CD4-positive, CD25-positive, alpha-beta regulatory T cell (primary cell): ENCODE measurements around the gene CFAP99. TPM values are rescaled to one million over a fixed set of nuclear protein-coding genes. Genes with fewer than 3 reads are reported as not detected.
"Not testable (repeated sequence)": the region's sequence is repeated elsewhere in the genome, so short reads cannot be mapped to it uniquely, and the experiment has no call there.

Experiments
- ATAC-seq, 2 donors: fragments of 150-1000 bp; cut with Tn5 transposase; one replicate each; pipeline ENCODE4 v1.10.0; 2021; ENCODE audit warnings: low read depth in 2 of 2, moderate number of reproducible peaks in 2 of 2, moderate library complexity in 1 of 2
- DNase-seq, 3 donors: peaks; one replicate each; pipeline versions ENCODE4 v3.0.0 to v3.0.0-alpha.2; 2012 to 2022; ENCODE audit warnings: mixed read lengths in 1 of 3
- H3K27ac ChIP-seq: one replicate; pipeline ENCODE4 v1.7.0; 2013; ENCODE audit warnings: mild to moderate bottlenecking, low read length; ENCODE audit not compliant: insufficient read depth, poor library complexity, severe bottlenecking
- H3K27me3 ChIP-seq: one replicate; pipeline ENCODE4 v1.7.0; 2013; ENCODE audit warnings: low read length; ENCODE audit not compliant: control insufficient read depth, insufficient read depth
- H3K36me3 ChIP-seq: one replicate; pipeline ENCODE4 v1.7.0; 2013; ENCODE audit warnings: mild to moderate bottlenecking, low read length, moderate library complexity; ENCODE audit not compliant: control insufficient read depth, insufficient read depth
- H3K4me1 ChIP-seq: 2 replicates; pipeline ENCODE4 v1.7.0; 2013; ENCODE audit warnings: mild to moderate bottlenecking, low read length; ENCODE audit not compliant: insufficient read depth, control insufficient read depth, poor library complexity, severe bottlenecking
- H3K4me3 ChIP-seq: one replicate; pipeline ENCODE4 v1.7.0; 2013; ENCODE audit warnings: low read depth, mild to moderate bottlenecking, low read length, moderate library complexity
- H3K9me3 ChIP-seq, 2 experiments: 1 replicate in 1 of 2; 2 replicates in 1 of 2; pipeline ENCODE4 v1.7.0; 2013; ENCODE audit warnings: low read length in 2 of 2, mild to moderate bottlenecking in 1 of 2, moderate library complexity in 1 of 2; ENCODE audit not compliant: control insufficient read depth in 2 of 2
- H3K27ac Mint-ChIP-seq, 3 donors: one replicate each; pipeline ENCODE4 v1.8.0; 2020 to 2022; ENCODE audit warnings: mild to moderate bottlenecking in 3 of 3, mixed read lengths in 3 of 3, moderate library complexity in 2 of 3
- H3K27me3 Mint-ChIP-seq: one replicate; pipeline ENCODE4 v1.8.0; 2022; ENCODE audit warnings: mild to moderate bottlenecking, mixed read lengths
- H3K36me3 Mint-ChIP-seq: one replicate; pipeline ENCODE4 v1.8.0; 2020; ENCODE audit warnings: mixed read lengths
- H3K4me1 Mint-ChIP-seq, 4 donors: one replicate each; pipeline ENCODE4 v1.8.0; 2020 to 2022; ENCODE audit warnings: mixed read lengths in 4 of 4, mild to moderate bottlenecking in 1 of 4
- H3K4me3 Mint-ChIP-seq, 4 donors: one replicate each; pipeline ENCODE4 v1.8.0; 2020 to 2022; ENCODE audit warnings: mild to moderate bottlenecking in 4 of 4, mixed read lengths in 4 of 4, moderate library complexity in 3 of 4
- H3K9me3 Mint-ChIP-seq, 7 donors: one replicate each; pipeline ENCODE4 v1.8.0; 2020 to 2022; ENCODE audit warnings: mixed read lengths in 7 of 7, mild to moderate bottlenecking in 3 of 7, moderate library complexity in 2 of 7
- polyA plus RNA-seq, 4 donors: library from polyadenylated mRNA; unstranded; fragments of 300-500 nt; fragmentation: Illumina TruSeq; gene quantifications; one replicate each; pipeline ENCODE4 v1.2.3, GENCODE V29; 2021
- total RNA-seq: library from RNA; stranded (reverse); gene quantifications from one replicate; pipeline ENCODE4 v1.2.3, GENCODE V29; 2022

CFAP99 gene
- total and polyA plus RNA-seq, 5 donors from 2014 or later, result 0.20 TPM; not detected in 4

- H3K4me3 Mint-ChIP-seq, result no peak overlapping the region
- H3K27me3 Mint-ChIP-seq, result no peaks in the 10 kb centered on the region
These were observed 40.4 kb upstream of the CFAP99 start for GRCh38 chr4:2378401-2378800.

GRCh38 chr4:2378898-2379297 is 39.9 kb upstream of the CFAP99 start:
- Mint-ChIP-seq H3K9me3 (peaks cover 0 to 4% (median 0%) of the 10 kb centered on the region in 7 donors), H3K4me3 (no peak overlapping the region), H3K36me3 (peaks cover 18% of the 10 kb centered on the region), H3K27me3 (no peaks in the 10 kb centered on the region), H3K4me1 (peaks cover 3 to 13% (median 7%) of the 10 kb centered on the region in 4 donors), H3K27ac (no peak overlapping the region)
- Histone ChIP-seq H3K4me3 (no peak overlapping the region), H3K27me3 (no peaks in the 10 kb centered on the region), H3K27ac (no peak overlapping the region), H3K9me3 (no peaks in the 10 kb centered on the region), H3K4me1 (no peaks in the 10 kb centered on the region), H3K36me3 (peaks cover under 1% of the 10 kb centered on the region)
- ATAC-seq (no peak), DNase-seq (no peak)

More at GRCh38 chr4:2378401-2378800, 40.4 kb upstream of the CFAP99 start:
- Histone ChIP-seq H3K9me3 (no peaks in the 10 kb centered on the region), H3K4me3 (no peak overlapping the region), H3K4me1 (no peaks in the 10 kb centered on the region), H3K27me3 (no peaks in the 10 kb centered on the region), H3K36me3 (peaks cover 3% of the 10 kb centered on the region), H3K27ac (no peak overlapping the region)
- no peak for ATAC-seq
- Mint-ChIP-seq H3K4me1 (peaks cover 3 to 13% (median 7%) of the 10 kb centered on the region in 4 donors), H3K36me3 (peaks cover 15% of the 10 kb centered on the region), H3K27ac (peak overlapping the region in 1 of 3 donors; percentile 81), H3K9me3 (peaks cover 0 to 4% (median 0%) of the 10 kb centered on the region in 7 donors)
- no peak for DNase-seq

- H3K36me3 ChIP-seq, H3K9me3 Mint-ChIP-seq, H3K4me3 Mint-ChIP-seq, H3K27me3 Mint-ChIP-seq, H3K27me3 ChIP-seq, H3K27ac ChIP-seq, H3K4me3 ChIP-seq, ATAC-seq, H3K4me1 ChIP-seq, DNase-seq, H3K9me3 ChIP-seq: not testable (repeated sequence)
- Mint-ChIP-seq H3K4me1 (peaks cover 3 to 13% (median 7%) of the 10 kb centered on the region in 4 donors), H3K36me3 (peaks cover 13% of the 10 kb centered on the region), H3K27ac (peak overlapping the region in 1 of 3 donors; percentile 17)
These were observed 38.2 kb upstream of the CFAP99 start for GRCh38 chr4:2380589-2380988.

GRCh38 chr4:2382769-2383202 is 36.0 kb upstream of the CFAP99 start:
- not testable (repeated sequence) for H3K27me3 Mint-ChIP-seq, H3K27me3 ChIP-seq, H3K4me3 Mint-ChIP-seq, ATAC-seq, H3K4me3 ChIP-seq, H3K4me1 ChIP-seq, H3K27ac ChIP-seq, DNase-seq, H3K9me3 ChIP-seq, H3K36me3 ChIP-seq, H3K9me3 Mint-ChIP-seq
- Mint-ChIP-seq H3K36me3 (peaks cover 13% of the 10 kb centered on the region), H3K27ac (peak overlapping the region in 1 of 3 donors; percentile 2), H3K4me1 (peaks cover 3 to 17% (median 6%) of the 10 kb centered on the region in 4 donors)

GRCh38 chr4:2383220-2383631 is 35.5 kb upstream of the CFAP99 start:
- H3K4me3 ChIP-seq, H3K4me3 Mint-ChIP-seq, H3K27ac ChIP-seq, H3K9me3 ChIP-seq, H3K27me3 ChIP-seq, H3K36me3 ChIP-seq, H3K27me3 Mint-ChIP-seq, ATAC-seq, H3K4me1 ChIP-seq, DNase-seq, H3K9me3 Mint-ChIP-seq: not testable (repeated sequence)
- Mint-ChIP-seq H3K27ac (peak overlapping the region in 2 of 3 donors; percentile 69 to 74), H3K36me3 (peaks cover 13% of the 10 kb centered on the region), H3K4me1 (peaks cover 3 to 17% (median 7%) of the 10 kb centered on the region in 4 donors)

- no peak overlapping the region for H3K4me3 Mint-ChIP-seq
- peaks cover 2 to 18% (median 9%) of the 10 kb centered on the region in 4 donors for H3K4me1 Mint-ChIP-seq
- DNase-seq (no peak), ATAC-seq (no peak)
- Histone ChIP-seq H3K27ac (no peak overlapping the region), H3K4me3 (no peak overlapping the region), H3K9me3 (no peaks in the 10 kb centered on the region), H3K27me3 (no peaks in the 10 kb centered on the region), H3K4me1 (peaks cover 2% of the 10 kb centered on the region), H3K36me3 (no peaks in the 10 kb centered on the region)
- H3K9me3 Mint-ChIP-seq, result peaks cover 0 to 4% (median 0%) of the 10 kb centered on the region in 7 donors
- H3K36me3 Mint-ChIP-seq, result peaks cover 13% of the 10 kb centered on the region
- H3K27ac Mint-ChIP-seq, result peak overlapping the region in 2 of 3 donors; percentile 69 to 74
- H3K27me3 Mint-ChIP-seq, result no peaks in the 10 kb centered on the region
These were observed 35.0 kb upstream of the CFAP99 start for GRCh38 chr4:2383760-2384159.

- no peak for ATAC-seq
- H3K36me3 ChIP-seq, result no peaks in the 10 kb centered on the region
- Mint-ChIP-seq H3K27me3 (no peaks in the 10 kb centered on the region), H3K27ac (peak overlapping the region in 2 of 3 donors; percentile 23 to 83), H3K9me3 (peaks cover 0 to 4% (median 0%) of the 10 kb centered on the region in 7 donors), H3K4me1 (peaks cover 3 to 21% (median 13%) of the 10 kb centered on the region in 4 donors), H3K4me3 (no peak overlapping the region), H3K36me3 (peaks cover 13% of the 10 kb centered on the region)
- no peak overlapping the region for H3K27ac ChIP-seq
- H3K4me3 ChIP-seq, result no peak overlapping the region
- no peaks in the 10 kb centered on the region for H3K27me3 ChIP-seq
- DNase-seq, result no peak
- peaks cover 7% of the 10 kb centered on the region for H3K4me1 ChIP-seq
- no peaks in the 10 kb centered on the region for H3K9me3 ChIP-seq
These were observed 34.5 kb upstream of the CFAP99 start for GRCh38 chr4:2384245-2384644.

GRCh38 chr4:2385516-2385915 is 33.2 kb upstream of the CFAP99 start:
- Mint-ChIP-seq H3K4me3 (no peak overlapping the region), H3K27ac (no peak overlapping the region), H3K36me3 (peaks cover 13% of the 10 kb centered on the region), H3K4me1 (peaks cover 0 to 21% (median 17%) of the 10 kb centered on the region in 4 donors), H3K9me3 (peaks cover 0 to 4% (median 0%) of the 10 kb centered on the region in 7 donors), H3K27me3 (no peaks in the 10 kb centered on the region)
- peaks cover 8% of the 10 kb centered on the region for H3K4me1 ChIP-seq
- DNase-seq (no peak), ATAC-seq (no peak)
- H3K4me3 ChIP-seq, result no peak overlapping the region
- H3K9me3 ChIP-seq, result no peaks in the 10 kb centered on the region
- H3K36me3 ChIP-seq, result no peaks in the 10 kb centered on the region
- no peak overlapping the region for H3K27ac ChIP-seq
- no peaks in the 10 kb centered on the region for H3K27me3 ChIP-seq
